Measurements from ENCODE around the gene ADCK2.

DNA sequence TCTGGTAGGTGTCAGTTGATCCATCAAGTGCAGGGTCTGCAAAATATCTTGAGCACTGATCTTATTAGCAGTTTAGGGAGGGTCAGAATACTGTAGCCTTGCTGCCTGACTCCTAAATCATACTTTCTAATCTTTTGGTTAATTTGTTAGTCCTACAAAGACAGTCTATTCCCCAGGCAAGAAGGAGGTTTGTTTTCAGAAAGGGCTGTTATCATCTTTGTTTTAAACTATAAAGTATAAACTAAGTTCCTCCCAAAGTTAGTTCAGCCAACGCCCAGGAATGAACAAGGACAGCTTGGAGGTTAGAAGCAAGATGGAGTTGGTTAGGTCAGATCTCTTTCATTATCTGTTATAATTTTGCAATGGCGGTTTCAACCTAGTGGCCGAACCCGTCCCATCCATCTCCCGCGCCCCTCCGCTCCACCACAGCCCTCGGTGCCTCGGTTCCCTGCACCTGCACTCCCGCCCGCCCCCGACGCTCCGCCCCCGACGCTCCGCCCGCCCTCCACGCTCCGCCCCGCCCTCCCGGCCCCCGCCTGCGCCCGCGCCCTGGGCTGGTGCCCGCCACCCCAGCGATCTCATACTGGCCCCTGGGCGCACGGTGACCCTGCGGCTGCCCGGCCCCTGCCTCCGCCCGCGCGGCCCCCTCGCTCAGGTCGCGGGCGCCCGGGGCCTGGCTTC is at the start of gene ADCK2:
- TF ChIP-seq, protein P1, sequence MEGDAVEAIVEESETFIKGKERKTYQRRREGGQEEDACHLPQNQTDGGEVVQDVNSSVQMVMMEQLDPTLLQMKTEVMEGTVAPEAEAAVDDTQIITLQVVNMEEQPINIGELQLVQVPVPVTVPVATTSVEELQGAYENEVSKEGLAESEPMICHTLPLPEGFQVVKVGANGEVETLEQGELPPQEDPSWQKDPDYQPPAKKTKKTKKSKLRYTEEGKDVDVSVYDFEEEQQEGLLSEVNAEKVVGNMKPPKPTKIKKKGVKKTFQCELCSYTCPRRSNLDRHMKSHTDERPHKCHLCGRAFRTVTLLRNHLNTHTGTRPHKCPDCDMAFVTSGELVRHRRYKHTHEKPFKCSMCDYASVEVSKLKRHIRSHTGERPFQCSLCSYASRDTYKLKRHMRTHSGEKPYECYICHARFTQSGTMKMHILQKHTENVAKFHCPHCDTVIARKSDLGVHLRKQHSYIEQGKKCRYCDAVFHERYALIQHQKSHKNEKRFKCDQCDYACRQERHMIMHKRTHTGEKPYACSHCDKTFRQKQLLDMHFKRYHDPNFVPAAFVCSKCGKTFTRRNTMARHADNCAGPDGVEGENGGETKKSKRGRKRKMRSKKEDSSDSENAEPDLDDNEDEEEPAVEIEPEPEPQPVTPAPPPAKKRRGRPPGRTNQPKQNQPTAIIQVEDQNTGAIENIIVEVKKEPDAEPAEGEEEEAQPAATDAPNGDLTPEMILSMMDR (conservative IDR thresholded peaks at IDR 0.05): no peak
- no peak for TF ChIP-seq ZFX (IDR thresholded peaks at IDR 0.05)

All from C4-2B (cell line).